Stimulated activated CD8-positive, alpha-beta memory T cell treated with anti-CD3 and anti-CD28 coated beads, Interleukin-7, amount 100 ng/mL, for 24 hours (primary cell): ENCODE data around the gene GFAP.

ENCODE experiments used
- DNase-seq: peaks from one replicate; pipeline ENCODE4 v3.0.0-alpha.2; 2020; ENCODE audit warnings: low read depth

GFAP gene

GRCh38 chr17:44931376-44931775 is 16.1 kb upstream of the GFAP start:
- no peak for DNase-seq

GRCh38 chr17:44930667-44931066 is 15.4 kb upstream of the GFAP start:
- DNase-seq, result no peak

DNA sequence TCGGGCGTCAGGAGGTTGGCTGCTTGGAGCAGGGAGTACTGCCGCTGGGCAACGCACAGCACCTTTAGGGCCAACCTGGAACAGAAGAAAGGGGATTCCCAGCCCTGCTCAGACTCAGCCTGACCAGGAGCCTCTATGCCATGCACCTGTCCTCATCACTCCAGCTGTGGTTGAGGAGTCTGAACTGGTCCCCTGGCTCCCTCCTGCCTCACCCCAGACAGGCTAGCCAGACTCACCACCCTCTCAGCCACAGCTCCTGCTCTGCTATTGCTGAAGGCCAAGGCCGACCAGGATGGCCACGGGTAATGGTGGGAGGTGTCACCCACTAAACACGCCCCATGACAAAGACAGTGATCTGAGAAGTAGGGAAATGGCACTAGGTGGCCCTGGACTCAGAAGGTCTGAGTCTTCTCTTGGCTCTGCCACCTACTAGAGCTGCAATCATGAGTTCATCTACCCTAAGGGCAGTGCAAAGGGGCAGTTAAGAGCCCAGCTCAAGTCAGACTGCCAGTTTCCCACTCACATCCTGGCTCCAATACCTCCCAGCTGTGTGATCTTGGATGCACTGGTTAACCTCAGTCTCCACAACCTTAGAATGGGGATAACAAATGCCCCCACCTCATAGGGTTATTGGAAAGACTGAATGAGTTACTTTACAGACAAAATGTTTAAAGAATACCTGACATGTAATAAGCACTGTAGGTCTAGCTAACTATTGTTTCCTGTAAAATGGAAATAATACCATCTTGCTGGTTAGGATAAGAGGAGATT is 13.8 kb upstream of the GFAP start:
- no peak for DNase-seq

DNA sequence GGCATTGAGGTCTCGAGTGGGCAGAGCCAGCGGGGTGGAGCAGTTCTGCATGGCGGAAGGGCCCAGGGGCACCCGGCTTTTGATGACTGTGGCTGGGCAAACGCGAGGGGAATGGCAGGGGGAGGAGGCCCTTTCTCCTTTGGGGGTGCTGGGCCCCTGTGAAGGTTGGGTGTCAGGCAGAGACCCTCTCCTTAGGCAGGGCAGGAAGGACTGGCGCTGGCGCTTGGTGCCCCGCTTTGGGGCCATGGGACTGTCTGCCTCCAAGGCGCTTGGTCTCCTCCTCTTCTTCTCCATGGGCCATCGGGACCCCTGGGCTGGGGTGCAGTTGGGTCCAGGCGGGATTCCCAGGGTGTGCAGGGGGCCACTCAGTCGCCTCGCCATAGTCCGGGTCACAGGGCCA is 12.8 kb upstream of the GFAP start:
- DNase-seq, result no peak

DNA sequence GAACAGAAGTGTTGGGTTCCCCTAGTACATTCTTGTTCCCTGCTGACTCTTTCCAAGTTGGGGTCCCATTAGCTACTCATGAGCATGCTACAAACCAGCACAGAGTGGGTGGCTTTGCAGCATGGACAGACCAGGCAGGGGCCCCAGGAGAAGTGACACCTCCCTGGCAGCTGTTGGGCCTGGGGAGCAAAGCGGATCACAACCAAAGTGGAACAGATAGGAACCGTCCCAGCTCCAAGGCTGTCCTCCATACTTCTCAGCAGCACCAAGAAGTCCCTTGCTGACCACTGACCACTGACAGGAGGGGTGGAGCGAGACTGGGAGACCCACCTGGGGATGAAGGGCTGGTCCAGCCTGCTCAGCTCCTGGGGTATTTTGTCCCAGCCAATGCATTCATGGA is 12.4 kb upstream of the GFAP start:
- no peak for DNase-seq

- no peak for DNase-seq
These were observed 11.7 kb upstream of the GFAP start for GRCh38 chr17:44926821-44927525.

DNA sequence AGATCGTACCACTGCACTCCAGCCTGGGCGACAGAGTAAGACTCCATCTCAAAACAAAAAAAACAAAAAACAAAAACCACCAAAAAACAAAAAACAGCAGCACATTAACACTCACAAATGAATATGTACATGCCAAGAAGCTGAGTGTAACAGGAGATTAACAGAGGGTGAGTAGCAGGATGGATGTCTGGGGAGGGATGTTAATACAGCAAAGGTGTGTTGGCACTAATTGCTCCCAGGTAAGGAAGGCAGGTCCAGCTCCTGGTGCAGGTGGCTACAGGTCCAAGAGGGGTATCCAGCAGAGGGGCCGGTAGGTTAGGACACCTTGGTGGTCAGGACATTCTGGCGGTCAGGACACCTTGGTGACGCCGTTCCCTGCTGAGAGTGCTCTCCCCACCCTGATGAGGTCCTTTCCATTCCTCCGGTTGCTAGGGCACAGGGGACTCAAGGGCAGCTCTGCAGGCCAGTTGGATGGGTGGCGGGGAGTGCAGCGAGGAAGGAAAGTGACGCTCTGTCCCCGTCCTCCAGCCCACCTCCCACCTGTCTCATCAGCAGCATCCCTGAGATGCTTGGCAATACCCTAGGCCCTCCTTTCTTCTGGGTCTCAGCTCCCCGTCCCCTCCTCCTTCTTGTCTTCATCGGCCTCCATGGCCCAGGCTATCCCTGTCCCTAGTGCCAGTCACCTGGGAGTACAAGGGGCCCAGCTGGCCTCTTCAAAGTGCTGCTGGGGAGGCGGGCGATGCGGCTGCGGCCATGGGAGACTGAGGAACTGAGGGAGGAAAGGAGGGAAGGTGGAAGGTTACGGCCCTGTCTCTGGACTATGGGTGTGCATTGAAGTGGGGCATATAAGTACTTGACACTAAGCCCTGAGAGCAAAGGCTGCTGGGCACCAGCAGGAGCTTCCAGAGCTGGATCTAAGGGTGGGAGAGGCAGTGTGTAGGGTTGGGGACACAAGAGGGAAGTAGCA is 10.7 kb upstream of the GFAP start:
- DNase-seq, result no peak

DNA sequence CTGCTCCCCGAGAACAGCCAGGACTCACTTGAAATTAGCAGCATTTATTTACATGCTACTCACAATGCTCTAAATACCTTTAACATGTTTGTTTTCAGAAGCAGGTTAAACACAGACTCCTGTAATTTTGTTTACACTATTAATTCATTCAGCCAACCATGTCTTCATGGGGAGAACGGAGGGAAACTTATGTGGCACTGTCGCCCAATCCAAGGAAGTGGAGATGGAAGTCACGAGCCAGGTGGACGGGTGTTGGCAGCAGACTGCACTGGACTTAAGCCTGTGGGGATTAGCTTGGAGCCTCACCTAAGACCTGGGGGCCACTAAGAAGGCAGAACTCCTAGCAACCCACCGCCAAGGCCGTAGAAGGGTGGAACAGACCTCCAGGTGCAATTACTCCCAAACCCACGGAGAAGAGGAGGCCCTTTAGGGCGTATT is 8.8 kb upstream of the GFAP start:
- DNase-seq, result no peak

- no peak for DNase-seq
These were observed 7.6 kb upstream of the GFAP start for GRCh38 chr17:44922746-44923470.

- DNase-seq, result no peak
These were observed 6.8 kb upstream of the GFAP start for GRCh38 chr17:44922136-44922535.

DNA sequence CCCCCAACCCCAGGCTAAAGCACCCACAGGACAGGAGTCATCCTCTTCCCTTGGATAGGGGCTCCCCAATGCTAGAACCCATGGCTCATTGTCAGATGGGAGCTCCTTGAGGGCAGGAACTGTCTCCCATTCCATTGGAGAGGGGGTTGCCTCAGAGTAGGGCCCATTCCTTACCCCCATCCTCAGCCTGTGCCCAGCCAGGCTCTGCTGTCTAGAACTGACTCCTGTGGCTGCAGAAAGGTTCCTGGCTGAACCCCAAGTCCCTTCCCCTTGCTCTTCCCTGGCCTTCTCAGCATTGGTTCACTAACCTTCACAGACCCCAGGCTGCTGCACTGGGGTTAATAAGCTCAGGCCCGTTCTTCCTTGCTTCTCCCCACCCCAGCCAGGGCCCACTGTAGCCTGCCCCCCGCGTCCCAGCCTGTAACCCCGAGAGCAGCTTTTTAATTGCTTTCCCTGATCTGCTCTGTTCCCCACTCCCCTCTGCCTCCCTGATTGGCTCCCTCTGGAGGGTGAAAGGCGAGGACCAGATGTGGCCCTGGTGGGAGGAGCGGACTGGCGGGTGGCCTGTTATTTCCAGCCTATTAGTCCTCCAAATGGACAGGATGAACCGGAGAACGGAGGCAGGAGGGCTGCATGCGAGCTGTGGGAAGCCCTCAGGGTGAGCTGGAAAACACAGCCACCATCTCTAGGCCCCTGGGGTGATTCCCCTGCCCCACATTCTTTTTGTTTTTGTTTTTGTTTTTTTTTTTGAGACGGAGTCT is 6.0 kb upstream of the GFAP start:
- DNase-seq, result no peak

GRCh38 chr17:44920565-44920940 is 5.3 kb upstream of the GFAP start:
- no peak for DNase-seq

DNA sequence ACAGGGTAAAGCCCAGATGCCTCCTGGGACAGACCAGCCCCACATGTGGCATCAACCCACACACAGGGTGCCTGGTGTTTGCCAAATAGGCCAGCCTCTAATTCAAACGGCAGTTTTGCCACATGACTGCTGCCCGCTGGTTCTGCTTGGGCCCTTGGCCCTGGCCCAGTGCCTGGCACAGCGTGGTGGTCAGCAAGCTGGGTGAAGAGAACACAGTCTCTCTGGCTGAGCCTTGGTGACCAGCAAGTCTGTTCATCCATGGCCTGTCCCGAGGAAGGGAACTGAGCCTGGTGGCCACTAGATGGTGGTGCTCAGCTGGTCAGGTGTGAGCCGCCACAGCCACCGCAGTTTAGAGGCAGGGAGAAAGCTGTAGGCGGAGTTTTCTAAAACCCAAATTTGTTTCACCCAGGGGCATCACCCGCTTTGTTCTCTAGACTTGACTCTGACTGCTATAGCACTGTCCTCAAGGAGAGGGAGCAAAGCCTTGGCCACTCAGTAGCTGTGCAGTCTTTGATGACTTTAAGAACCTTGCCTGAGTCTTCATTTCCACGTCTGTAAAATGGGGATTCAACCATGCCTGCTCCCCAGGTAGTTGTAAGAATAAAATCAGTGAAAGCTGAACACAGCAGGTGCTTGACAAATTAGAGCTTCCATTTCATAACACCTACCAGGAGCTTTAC is 4.7 kb upstream of the GFAP start:
- DNase-seq, result no peak

DNA sequence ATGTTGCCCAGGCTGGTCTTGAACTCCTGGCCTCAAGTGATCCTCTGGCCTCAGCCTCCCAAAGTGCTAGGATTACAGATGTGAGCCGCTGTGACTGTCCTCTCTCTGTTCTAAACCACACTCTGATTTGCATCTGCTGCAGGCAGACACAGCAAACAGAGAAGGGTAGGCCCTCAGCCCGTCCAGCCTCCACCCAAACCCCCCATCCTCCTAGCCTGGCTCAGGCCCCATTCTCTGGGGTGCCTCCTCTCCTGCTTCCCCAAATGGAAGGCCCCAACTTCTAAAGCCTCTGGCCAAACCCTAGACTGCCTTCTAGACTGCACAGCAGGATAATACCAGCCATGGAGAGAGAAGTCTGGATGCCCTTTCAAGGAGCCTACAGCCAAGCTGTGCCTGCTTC is 4.1 kb upstream of the GFAP start:
- DNase-seq, result no peak

DNA sequence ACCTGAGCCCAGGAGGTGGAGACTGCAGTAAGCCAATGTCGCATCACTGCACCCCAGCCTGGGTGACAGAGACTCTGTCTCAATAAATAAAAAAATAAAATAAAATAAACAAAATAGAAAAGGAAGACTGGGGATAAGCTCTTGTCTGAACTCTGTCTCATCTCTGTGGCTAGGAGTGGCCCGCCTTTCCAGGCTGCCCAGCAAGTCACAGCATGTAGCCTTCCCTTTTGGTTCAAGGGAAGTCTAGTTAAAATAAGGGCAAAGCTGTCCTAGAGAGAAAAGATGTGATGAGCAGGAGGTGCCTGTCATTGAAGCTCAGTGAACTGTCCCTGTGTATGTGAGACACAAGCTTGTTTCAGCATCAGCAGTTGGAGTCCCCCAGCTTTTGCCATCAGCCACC is 2.7 kb upstream of the GFAP start:
- no peak for DNase-seq

DNA sequence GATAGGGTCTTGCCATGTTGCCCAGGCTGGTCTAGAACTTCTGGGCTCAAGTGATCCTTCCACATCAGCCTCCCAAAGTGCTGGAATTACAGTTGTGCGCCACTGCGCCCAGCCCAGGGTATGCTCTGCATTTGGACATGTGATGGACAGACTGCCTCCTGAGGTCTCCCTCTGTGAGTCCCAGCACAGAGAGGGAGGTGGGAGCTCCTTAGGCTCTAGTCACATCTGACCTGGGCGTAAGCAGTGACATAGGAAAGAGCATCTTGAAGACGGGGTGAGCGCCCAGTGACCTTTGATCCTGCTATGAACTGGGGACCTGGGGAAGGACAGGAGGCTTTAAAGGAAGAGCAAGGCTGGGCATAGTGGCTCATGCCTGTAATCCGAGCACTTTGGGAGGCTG is 2.2 kb upstream of the GFAP start:
- no peak for DNase-seq

- no peak for DNase-seq
These were observed 1.5 kb upstream of the GFAP start for GRCh38 chr17:44916781-44917241.

DNA sequence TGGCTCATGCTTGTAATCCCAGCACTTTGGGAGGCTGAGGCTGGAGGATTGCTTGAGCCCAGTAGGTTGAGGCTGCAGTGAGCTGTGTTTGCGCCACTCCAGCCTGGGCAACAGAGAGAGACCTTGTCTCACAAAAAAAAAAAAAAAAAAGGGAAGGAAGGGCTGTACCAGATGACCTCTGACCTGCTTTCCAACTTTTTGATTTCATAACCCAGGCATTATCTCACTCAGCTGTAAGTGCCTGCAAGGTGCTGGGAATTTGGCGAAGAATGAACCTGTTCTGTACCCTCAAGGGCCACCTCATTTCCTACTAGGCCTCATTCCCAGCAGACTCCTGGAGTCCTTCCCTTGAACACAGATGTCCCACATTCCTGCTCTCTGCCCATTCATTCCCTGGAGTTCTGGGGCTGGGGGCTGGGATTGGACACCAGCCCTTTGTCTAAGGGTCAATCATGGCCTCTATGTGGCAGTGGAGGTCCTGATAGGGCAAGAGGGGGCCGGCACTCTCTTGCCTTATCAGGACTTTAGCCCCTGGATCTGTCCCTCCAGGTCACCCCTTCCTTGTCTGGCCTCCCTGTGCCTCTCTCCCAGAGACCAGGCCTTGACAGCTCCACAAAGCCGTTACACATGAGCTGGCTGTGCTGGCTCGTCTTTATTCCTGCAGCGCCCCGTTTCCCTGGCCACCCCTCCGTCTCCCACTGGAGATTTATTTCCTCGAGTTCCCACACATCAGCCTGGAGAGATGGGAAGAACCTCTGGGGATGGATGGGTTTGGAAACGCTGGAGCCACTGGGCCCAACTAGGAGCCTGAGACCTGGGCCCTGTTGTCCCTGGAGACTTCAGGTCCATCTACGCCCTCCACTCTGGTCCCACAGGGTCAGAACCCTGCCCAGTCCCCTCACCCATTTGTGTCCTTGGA is 821 bp upstream of the GFAP start:
- no peak for DNase-seq

DNA sequence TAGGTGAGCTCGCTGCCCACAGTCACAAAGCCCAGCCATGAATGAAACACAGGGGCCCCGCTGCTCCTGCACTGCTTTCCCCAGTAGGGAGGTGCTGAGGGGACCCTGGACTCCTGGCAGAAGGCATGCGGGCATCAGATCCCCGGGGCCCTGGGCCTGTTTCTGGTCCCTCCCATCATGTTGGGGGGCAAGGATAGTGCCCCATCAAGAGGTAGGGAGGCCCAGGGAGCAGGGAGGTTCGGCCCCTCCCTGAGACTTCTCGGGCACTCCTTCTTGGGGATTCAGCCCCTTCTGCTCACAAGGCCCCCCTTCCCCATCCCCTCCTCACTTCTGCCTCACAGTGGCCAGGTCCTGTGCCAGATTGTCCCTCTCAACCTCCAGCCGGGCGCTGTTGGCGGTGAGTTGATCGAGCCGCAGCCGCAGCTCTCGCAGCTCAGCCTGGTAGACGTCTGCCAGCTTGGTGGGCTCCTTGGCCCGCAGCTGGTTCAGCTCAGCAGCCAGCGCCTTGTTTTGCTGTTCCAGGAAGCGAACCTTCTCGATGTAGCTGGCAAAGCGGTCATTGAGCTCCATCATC is 515 bp downstream of the GFAP start:
- no peak for DNase-seq
